ENCODE data around the gene CD9.

DNA sequence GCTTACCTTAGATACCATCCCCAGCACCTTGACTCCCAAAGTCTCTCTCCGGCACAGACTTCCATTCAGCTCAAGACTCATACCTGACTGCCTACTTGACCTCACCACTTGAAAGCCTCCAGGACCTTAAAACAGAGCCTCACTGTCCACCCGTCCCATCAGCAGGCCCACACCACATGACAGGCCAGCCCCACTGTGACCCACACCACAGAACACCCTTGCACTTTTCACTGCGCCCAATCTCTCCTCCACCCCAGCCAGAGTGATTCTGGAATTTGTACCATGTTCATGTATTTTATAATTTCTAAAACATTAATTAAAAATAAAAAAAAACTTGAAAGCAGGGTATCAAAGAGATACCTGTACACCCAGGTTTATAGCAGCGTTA, 82.2 kb downstream of the CD9 start:
- no peak for TF ChIP-seq EZH2 (IDR thresholded peaks at IDR 0.05; ENCODE audit: borderline replicate concordance, low read depth, low read length, severe bottlenecking)
- TF ChIP-seq, protein P1, sequence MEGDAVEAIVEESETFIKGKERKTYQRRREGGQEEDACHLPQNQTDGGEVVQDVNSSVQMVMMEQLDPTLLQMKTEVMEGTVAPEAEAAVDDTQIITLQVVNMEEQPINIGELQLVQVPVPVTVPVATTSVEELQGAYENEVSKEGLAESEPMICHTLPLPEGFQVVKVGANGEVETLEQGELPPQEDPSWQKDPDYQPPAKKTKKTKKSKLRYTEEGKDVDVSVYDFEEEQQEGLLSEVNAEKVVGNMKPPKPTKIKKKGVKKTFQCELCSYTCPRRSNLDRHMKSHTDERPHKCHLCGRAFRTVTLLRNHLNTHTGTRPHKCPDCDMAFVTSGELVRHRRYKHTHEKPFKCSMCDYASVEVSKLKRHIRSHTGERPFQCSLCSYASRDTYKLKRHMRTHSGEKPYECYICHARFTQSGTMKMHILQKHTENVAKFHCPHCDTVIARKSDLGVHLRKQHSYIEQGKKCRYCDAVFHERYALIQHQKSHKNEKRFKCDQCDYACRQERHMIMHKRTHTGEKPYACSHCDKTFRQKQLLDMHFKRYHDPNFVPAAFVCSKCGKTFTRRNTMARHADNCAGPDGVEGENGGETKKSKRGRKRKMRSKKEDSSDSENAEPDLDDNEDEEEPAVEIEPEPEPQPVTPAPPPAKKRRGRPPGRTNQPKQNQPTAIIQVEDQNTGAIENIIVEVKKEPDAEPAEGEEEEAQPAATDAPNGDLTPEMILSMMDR (IDR thresholded peaks at IDR 0.05; ENCODE audit: borderline replicate concordance, extremely low read depth, low read length, poor library complexity, severe bottlenecking), result no peak

All from DND-41 (cell line).